ENCODE measurements around the gene EVA1A. TPM values are rescaled to one million over a fixed set of nuclear protein-coding genes. Genes with fewer than 3 reads are reported as not detected.

EVA1A gene
- total RNA-seq, 1 donor from 2014 or later = not detected

- no peak for TF ChIP-seq CTCF (IDR thresholded peaks at IDR 0.05; ENCODE audit: partially characterized antibody, unreplicated experiment)
- no peak for DNase-seq
- H3K27ac Mint-ChIP-seq (ENCODE audit: unreplicated experiment) = no peak overlapping the region
- H3K27me3 Mint-ChIP-seq (ENCODE audit: unreplicated experiment) = no peaks in the 10 kb centered on the region
- H3K4me1 Mint-ChIP-seq (ENCODE audit: low read depth, unreplicated experiment) = no peaks in the 10 kb centered on the region
- H3K4me3 Mint-ChIP-seq (ENCODE audit: unreplicated experiment) = no peak overlapping the region
- H3K9me3 Mint-ChIP-seq (ENCODE audit: unreplicated experiment) = no peaks in the 10 kb centered on the region
- peaks cover 6% of the 10 kb centered on the region for H3K36me3 Mint-ChIP-seq (ENCODE audit: unreplicated experiment)
Observed at GRCh38 chr2:75539955-75540716, 20.6 kb downstream of the EVA1A start.

GRCh38 chr2:75538521-75539490, 21.9 kb downstream of the EVA1A start:
- Mint-ChIP-seq H3K4me1 (ENCODE audit: low read depth, unreplicated experiment) (no peaks in the 10 kb centered on the region), H3K27ac (ENCODE audit: unreplicated experiment) (no peak overlapping the region), H3K9me3 (ENCODE audit: unreplicated experiment) (no peaks in the 10 kb centered on the region), H3K27me3 (ENCODE audit: unreplicated experiment) (no peaks in the 10 kb centered on the region), H3K4me3 (ENCODE audit: unreplicated experiment) (no peak overlapping the region), H3K36me3 (ENCODE audit: unreplicated experiment) (peaks cover 6% of the 10 kb centered on the region)
- DNase-seq = no peak
- TF ChIP-seq CTCF (IDR thresholded peaks at IDR 0.05; ENCODE audit: partially characterized antibody, unreplicated experiment) = no peak

GRCh38 chr2:75537658-75538057, 23.1 kb downstream of the EVA1A start:
- Mint-ChIP-seq H3K36me3 (ENCODE audit: unreplicated experiment) (peaks cover 6% of the 10 kb centered on the region), H3K27me3 (ENCODE audit: unreplicated experiment) (no peaks in the 10 kb centered on the region), H3K9me3 (ENCODE audit: unreplicated experiment) (no peaks in the 10 kb centered on the region), H3K27ac (ENCODE audit: unreplicated experiment) (no peak overlapping the region), H3K4me1 (ENCODE audit: low read depth, unreplicated experiment) (no peaks in the 10 kb centered on the region), H3K4me3 (ENCODE audit: unreplicated experiment) (no peak overlapping the region)
- no peak for DNase-seq
- no peak for TF ChIP-seq CTCF (IDR thresholded peaks at IDR 0.05; ENCODE audit: partially characterized antibody, unreplicated experiment)

GRCh38 chr2:75533135-75533534, 27.6 kb downstream of the EVA1A start:
- DNase-seq = no peak
- Mint-ChIP-seq H3K36me3 (ENCODE audit: unreplicated experiment) (no peaks in the 10 kb centered on the region), H3K27ac (ENCODE audit: unreplicated experiment) (no peak overlapping the region), H3K4me1 (ENCODE audit: low read depth, unreplicated experiment) (no peaks in the 10 kb centered on the region), H3K9me3 (ENCODE audit: unreplicated experiment) (no peaks in the 10 kb centered on the region), H3K27me3 (ENCODE audit: unreplicated experiment) (no peaks in the 10 kb centered on the region), H3K4me3 (ENCODE audit: unreplicated experiment) (no peak overlapping the region)
- no peak for TF ChIP-seq CTCF (IDR thresholded peaks at IDR 0.05; ENCODE audit: partially characterized antibody, unreplicated experiment)
